ENCODE measurements around the gene PPIA. TPM values are rescaled to one million over a fixed set of nuclear protein-coding genes. Genes with fewer than 3 reads are reported as not detected.

The PPIA gene
- total RNA-seq, 4 donors from 2014 or later: 1,097 to 2,167 (median 1,431) TPM

DNA sequence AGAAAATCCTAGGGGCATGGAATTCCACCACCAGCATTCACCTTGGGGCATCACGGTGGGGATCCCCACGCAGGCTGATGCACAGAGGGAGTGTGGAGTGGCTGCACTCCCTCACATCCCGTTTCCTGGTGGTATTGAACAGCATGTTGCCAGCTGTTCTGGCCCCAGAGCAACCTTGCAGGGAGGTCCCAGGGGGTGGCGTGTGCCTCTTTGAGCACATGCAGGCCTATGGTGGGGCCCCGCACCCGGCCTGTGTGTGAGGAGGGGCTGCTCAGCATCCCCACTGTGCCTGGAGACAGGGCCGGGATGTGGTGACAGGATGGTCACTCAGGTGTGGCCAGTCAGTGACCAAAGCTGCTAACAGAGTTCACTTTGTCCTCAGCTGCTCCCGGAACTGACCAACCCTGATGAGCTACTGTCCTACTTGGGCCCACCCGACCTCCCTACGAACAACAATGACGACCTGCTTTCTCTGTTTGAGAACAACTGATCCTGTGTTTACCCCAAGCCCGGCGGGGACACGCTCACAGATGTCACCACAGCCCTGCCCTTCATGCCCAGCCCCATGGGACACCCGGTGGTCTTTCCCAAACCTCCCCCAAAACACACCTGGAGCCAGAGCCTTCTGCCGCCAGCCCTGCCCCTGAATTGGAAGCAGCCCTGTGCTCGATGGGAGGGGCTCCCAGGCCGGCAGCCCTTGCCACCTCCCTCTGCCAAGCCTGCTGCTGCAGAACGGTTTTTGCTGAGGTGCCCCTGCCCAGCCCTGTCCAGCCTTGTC is 29.2 kb upstream of the PPIA start:
- H3K27me3 ChIP-seq: no peaks in the 10 kb centered on the region
- H3K4me3 ChIP-seq: no peak overlapping the region
- no peak for TF ChIP-seq POLR2AphosphoS5 (IDR thresholded peaks at IDR 0.05)
- H3K27ac ChIP-seq: peak overlapping the region; percentile 21 to 84 (median 82)
- peaks cover 0 to 48% (median 35%) of the 10 kb centered on the region in 3 donors for H3K4me1 ChIP-seq
- peaks cover 0 to 57% of the 10 kb centered on the region in 2 donors for H3K36me3 ChIP-seq
- no peak for ATAC-seq
- no peaks in the 10 kb centered on the region for H3K9me3 ChIP-seq
- 60% methylated on average over 3 of the region's 19 CpGs; no CpG with 5 or more reads in 1 of the 2 donors for WGBS, 2 donors (ENCODE audit: low coverage in 1 of 2)

DNA sequence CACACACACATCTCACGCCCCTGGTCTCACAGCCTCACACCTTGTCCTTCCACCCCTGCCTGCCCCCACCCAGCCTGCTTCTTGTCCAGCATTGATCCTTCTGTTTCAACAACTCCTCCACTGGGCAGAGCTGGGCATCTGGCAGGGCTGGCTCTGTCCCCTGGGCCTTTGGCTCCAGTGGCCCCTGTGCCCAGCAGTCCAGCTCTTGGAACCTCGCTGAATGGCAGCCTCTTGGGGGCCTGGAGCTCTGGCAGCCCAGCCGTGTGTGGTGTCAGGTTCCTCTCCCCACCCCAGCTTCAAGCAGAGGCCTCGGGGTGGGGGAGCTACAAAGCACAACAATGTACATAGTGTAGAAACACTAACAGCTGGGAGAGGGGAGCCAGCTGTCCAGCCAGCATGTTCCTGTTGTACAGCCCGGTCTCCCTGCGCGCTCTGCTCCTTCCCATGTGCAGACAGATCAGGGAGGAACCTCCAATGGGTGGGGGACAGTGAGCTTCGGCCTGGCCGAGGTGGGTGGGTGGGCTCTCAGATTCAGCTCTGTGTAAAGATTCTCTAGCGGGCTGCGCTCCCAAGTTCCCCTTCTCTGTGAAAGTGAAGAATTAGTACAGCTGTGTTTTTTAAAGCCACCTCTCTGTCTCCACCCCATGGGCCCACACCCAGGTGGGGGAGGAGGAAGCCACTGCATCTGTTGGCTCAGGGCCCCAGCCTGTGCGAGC is 28.4 kb upstream of the PPIA start:
- Histone ChIP-seq H3K9me3 (no peaks in the 10 kb centered on the region), H3K27me3 (no peaks in the 10 kb centered on the region), H3K4me3 (peak overlapping the region in 1 of 2 donors; percentile 24), H3K27ac (peak overlapping the region; percentile 21 to 84 (median 82)), H3K36me3 (peaks cover 0 to 49% of the 10 kb centered on the region in 2 donors), H3K4me1 (peaks cover 0 to 41% (median 35%) of the 10 kb centered on the region in 3 donors)
- 24% methylated on average over 6 of the region's 12 CpGs; no CpG with 5 or more reads in 1 of the 2 donors for WGBS, 2 donors (ENCODE audit: low coverage in 1 of 2)
- TF ChIP-seq POLR2AphosphoS5 (IDR thresholded peaks at IDR 0.05) (peak; percentile 2), POLR2A (IDR thresholded peaks at IDR 0.05) (no peak), EP300 (IDR thresholded peaks at IDR 0.05) (no peak)
- TF ChIP-seq, protein P1, sequence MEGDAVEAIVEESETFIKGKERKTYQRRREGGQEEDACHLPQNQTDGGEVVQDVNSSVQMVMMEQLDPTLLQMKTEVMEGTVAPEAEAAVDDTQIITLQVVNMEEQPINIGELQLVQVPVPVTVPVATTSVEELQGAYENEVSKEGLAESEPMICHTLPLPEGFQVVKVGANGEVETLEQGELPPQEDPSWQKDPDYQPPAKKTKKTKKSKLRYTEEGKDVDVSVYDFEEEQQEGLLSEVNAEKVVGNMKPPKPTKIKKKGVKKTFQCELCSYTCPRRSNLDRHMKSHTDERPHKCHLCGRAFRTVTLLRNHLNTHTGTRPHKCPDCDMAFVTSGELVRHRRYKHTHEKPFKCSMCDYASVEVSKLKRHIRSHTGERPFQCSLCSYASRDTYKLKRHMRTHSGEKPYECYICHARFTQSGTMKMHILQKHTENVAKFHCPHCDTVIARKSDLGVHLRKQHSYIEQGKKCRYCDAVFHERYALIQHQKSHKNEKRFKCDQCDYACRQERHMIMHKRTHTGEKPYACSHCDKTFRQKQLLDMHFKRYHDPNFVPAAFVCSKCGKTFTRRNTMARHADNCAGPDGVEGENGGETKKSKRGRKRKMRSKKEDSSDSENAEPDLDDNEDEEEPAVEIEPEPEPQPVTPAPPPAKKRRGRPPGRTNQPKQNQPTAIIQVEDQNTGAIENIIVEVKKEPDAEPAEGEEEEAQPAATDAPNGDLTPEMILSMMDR (IDR thresholded peaks at IDR 0.05): no peak
- ATAC-seq: peak; percentile 73

DNA sequence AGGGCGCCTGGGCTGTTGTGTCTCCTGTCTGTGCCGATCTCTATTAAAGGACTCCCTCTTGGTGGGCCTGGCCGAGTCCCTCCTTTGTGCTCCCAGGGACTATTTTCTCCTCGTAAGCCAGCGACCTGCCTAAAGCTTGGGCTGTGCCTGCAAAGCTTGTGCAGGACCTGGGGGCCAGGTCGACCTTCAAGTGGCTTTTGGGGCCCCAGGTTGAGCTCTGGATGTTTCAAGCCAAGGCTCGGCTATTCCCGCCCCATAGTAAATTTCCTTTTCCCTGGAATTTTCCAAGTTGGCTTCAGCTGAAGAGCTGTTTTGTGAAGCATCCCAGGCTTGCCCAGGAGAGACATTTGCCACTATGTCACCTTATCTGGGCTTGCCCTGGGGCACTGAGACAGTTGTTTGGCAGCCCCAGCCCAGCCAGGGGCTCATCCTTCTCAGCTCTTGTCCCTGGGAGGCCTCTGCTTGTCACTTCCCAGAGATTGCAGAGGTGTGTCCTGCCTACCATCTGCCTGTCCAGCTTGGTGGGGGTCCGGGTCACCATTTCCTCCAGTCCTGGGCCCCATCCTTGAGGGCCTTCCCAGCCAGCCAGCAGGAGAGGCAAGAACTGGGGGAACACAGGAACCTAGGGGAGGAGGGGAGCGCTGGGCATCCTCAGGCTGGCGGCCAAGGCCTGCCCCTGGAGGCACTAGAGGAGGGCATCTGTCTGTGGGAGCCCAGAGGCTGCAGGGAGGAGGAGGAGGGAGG is 27.7 kb upstream of the PPIA start:
- Histone ChIP-seq H3K4me3 (peak overlapping the region in 1 of 2 donors; percentile 24), H3K27me3 (no peaks in the 10 kb centered on the region), H3K36me3 (peaks cover 0 to 42% of the 10 kb centered on the region in 2 donors), H3K4me1 (peaks cover 0 to 41% (median 35%) of the 10 kb centered on the region in 3 donors), H3K9me3 (no peaks in the 10 kb centered on the region), H3K27ac (peak overlapping the region; percentile 7 to 84 (median 82))
- 15% methylated on average over 4 of the region's 11 CpGs; no CpG with 5 or more reads in 1 of the 2 donors for WGBS, 2 donors (ENCODE audit: low coverage in 1 of 2)
- TF ChIP-seq POLR2AphosphoS5 (IDR thresholded peaks at IDR 0.05) (no peak), POLR2A (IDR thresholded peaks at IDR 0.05) (no peak), EP300 (IDR thresholded peaks at IDR 0.05) (no peak)
- TF ChIP-seq, protein P1 (IDR thresholded peaks at IDR 0.05): no peak
- ATAC-seq: no peak

DNA sequence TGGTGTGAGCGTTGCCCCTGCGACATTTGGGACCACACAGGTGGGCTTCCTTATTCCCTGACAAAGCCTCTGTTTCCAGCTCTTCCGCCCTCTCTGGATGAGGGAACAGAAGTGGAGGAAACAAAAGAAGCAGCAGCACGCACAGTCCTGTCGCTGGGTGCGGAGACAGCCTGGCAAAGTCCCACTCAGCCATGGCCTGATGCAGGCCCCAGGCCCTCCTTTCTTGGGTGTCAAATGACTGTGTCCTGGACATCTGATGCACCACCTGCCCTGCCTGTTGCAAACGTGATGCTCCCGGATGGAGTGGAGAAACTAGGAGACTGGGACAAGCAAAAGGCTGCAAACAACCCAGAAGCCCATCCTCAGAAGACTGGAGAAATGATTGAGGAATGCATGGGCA is 27.1 kb upstream of the PPIA start:
- H3K4me3 ChIP-seq: peak overlapping the region in 1 of 2 donors; percentile 21
- peak overlapping the region; percentile 7 to 84 (median 82) for H3K27ac ChIP-seq
- H3K27me3 ChIP-seq: no peaks in the 10 kb centered on the region
- H3K36me3 ChIP-seq: peaks cover 0 to 36% of the 10 kb centered on the region in 2 donors
- TF ChIP-seq, protein P1 (IDR thresholded peaks at IDR 0.05): no peak
- no peak for TF ChIP-seq POLR2A (IDR thresholded peaks at IDR 0.05)
- no peak for TF ChIP-seq EP300 (IDR thresholded peaks at IDR 0.05)
- no peak for TF ChIP-seq POLR2AphosphoS5 (IDR thresholded peaks at IDR 0.05)
- peaks cover 0 to 41% (median 35%) of the 10 kb centered on the region in 3 donors for H3K4me1 ChIP-seq
- ATAC-seq: peak; percentile 17
- WGBS, 2 donors (ENCODE audit: low coverage in 1 of 2): 30 to 61% methylated on average over 2 of the region's 8 CpGs
- no peaks in the 10 kb centered on the region for H3K9me3 ChIP-seq

Data from gastroesophageal sphincter (tissue), 4 donors.